ENCODE measurements around the gene INTS7.

The INTS7 gene

GRCh38 chr1:211908453-211908852 is 126.9 kb downstream of the INTS7 start:
- no peak for DNase-seq (ENCODE audit: low spot score)

GRCh38 chr1:211903490-211904245 is 131.7 kb downstream of the INTS7 start:
- DNase-seq (ENCODE audit: low spot score) = no peak

GRCh38 chr1:211902624-211903291 is 132.6 kb downstream of the INTS7 start:
- DNase-seq (ENCODE audit: low spot score) = no peak

GRCh38 chr1:211901945-211902344 is 133.4 kb downstream of the INTS7 start:
- DNase-seq (ENCODE audit: low spot score) = no peak

- DNase-seq (ENCODE audit: low spot score) = no peak
These were observed 134.9 kb downstream of the INTS7 start for GRCh38 chr1:211900441-211900840.

- no peak for DNase-seq (ENCODE audit: low spot score)
These were observed 138.4 kb downstream of the INTS7 start for GRCh38 chr1:211896958-211897357.

- no peak for DNase-seq (ENCODE audit: low spot score)
These were observed 140.1 kb downstream of the INTS7 start for GRCh38 chr1:211895126-211895759.

GRCh38 chr1:211894312-211894711 is 141.0 kb downstream of the INTS7 start:
- DNase-seq (ENCODE audit: low spot score) = no peak

GRCh38 chr1:211893260-211893659 is 142.1 kb downstream of the INTS7 start:
- DNase-seq (ENCODE audit: low spot score) = no peak

GRCh38 chr1:211892577-211892976 is 142.8 kb downstream of the INTS7 start:
- DNase-seq (ENCODE audit: low spot score) = no peak

GRCh38 chr1:211891708-211892107 is 143.6 kb downstream of the INTS7 start:
- DNase-seq (ENCODE audit: low spot score) = no peak
